ENCODE measurements around the gene IPO5. TPM values are rescaled to one million over a fixed set of nuclear protein-coding genes. Genes with fewer than 3 reads are reported as not detected.

The IPO5 gene
- total and polyA plus RNA-seq, 12 donors: 20.1 to 87.2 (median 74.0) TPM

- Histone ChIP-seq H3K27me3 (no peaks in the 10 kb centered on the region), H3K4me3 (no peak overlapping the region), H3K9me3 (replicated peaks in 1 of 3) (no peaks in the 10 kb centered on the region), H3K27ac (no peak overlapping the region), H3K4me1 (replicated peaks in 1 of 2) (no peaks in the 10 kb centered on the region), H3K36me3 (replicated peaks in 1 of 2) (no peaks in the 10 kb centered on the region)
- TF ChIP-seq POLR2A (IDR thresholded peaks at IDR 0.05) (no peak), CTCF (IDR thresholded peaks at IDR 0.05) (no peak)
- 88 to 95% (median 92%) methylated on average over 5 to 7 of the region's 7 CpGs for WGBS, 4 donors
- DNase-seq: no peak
- intact Hi-C loops (cut with DNase I): no loop called here
Observed at GRCh38 chr13:98059276-98059675, 105.8 kb downstream of the IPO5 start.

- TF ChIP-seq POLR2A (IDR thresholded peaks at IDR 0.05) (no peak), CTCF (IDR thresholded peaks at IDR 0.05) (no peak)
- Histone ChIP-seq H3K9me3 (replicated peaks in 1 of 3) (no peaks in the 10 kb centered on the region), H3K4me3 (no peak overlapping the region), H3K36me3 (replicated peaks in 1 of 2) (no peaks in the 10 kb centered on the region), H3K27ac (no peak overlapping the region), H3K27me3 (no peaks in the 10 kb centered on the region), H3K4me1 (replicated peaks in 1 of 2) (no peaks in the 10 kb centered on the region)
- DNase-seq: no peak
- intact Hi-C loops (cut with DNase I): no loop called here
- 86 to 95% (median 86%) methylated on average over 3 of the region's 3 CpGs for WGBS, 4 donors
Observed at GRCh38 chr13:98060282-98060681, 106.8 kb downstream of the IPO5 start.

GRCh38 chr13:98065468-98065867, 112.0 kb downstream of the IPO5 start:
- no peak for TF ChIP-seq CTCF (IDR thresholded peaks at IDR 0.05)
- no peak for TF ChIP-seq POLR2A (IDR thresholded peaks at IDR 0.05)
- H3K4me1 ChIP-seq (replicated peaks in 1 of 2): no peaks in the 10 kb centered on the region
- intact Hi-C loops (cut with DNase I): no loop called here
- no peaks in the 10 kb centered on the region for H3K36me3 ChIP-seq (replicated peaks in 1 of 2)
- H3K27me3 ChIP-seq: no peaks in the 10 kb centered on the region
- no peak overlapping the region for H3K4me3 ChIP-seq
- no peak for DNase-seq
- no peak overlapping the region for H3K27ac ChIP-seq
- H3K9me3 ChIP-seq (replicated peaks in 1 of 3): no peaks in the 10 kb centered on the region
- WGBS, 4 donors: 57 to 82% (median 69%) methylated on average over 1 of the region's 1 CpG

- Histone ChIP-seq H3K4me1 (replicated peaks in 1 of 2) (peaks cover 0 to 3% of the 10 kb centered on the region in 2 donors), H3K4me3 (no peak overlapping the region), H3K36me3 (replicated peaks in 1 of 2) (no peaks in the 10 kb centered on the region), H3K9me3 (replicated peaks in 1 of 3) (no peaks in the 10 kb centered on the region), H3K27me3 (no peaks in the 10 kb centered on the region), H3K27ac (no peak overlapping the region)
- intact Hi-C loops (cut with DNase I): no loop called here
- DNase-seq: no peak
- WGBS, 4 donors: 74 to 80% (median 78%) methylated on average over 4 of the region's 4 CpGs
- TF ChIP-seq POLR2A (IDR thresholded peaks at IDR 0.05) (no peak), CTCF (IDR thresholded peaks at IDR 0.05) (no peak)
Observed at GRCh38 chr13:98066636-98067035, 113.2 kb downstream of the IPO5 start.

All from adrenal gland (tissue), 12 donors.